ENCODE data around the gene EMC8.
"Not testable (repeated sequence)": the region's sequence is repeated elsewhere in the genome, so short reads cannot be mapped to it uniquely, and the experiment has no call there.

The EMC8 gene

GRCh38 chr16:85834741-85835140, 35.4 kb upstream of the EMC8 start:
- no peak for DNase-seq

GRCh38 chr16:85833219-85833920, 34.0 kb upstream of the EMC8 start:
- no peak for DNase-seq

GRCh38 chr16:85832570-85833218, 33.4 kb upstream of the EMC8 start:
- DNase-seq: no peak

- DNase-seq: no peak
These were observed 31.5 kb upstream of the EMC8 start for GRCh38 chr16:85830821-85831220.

DNA sequence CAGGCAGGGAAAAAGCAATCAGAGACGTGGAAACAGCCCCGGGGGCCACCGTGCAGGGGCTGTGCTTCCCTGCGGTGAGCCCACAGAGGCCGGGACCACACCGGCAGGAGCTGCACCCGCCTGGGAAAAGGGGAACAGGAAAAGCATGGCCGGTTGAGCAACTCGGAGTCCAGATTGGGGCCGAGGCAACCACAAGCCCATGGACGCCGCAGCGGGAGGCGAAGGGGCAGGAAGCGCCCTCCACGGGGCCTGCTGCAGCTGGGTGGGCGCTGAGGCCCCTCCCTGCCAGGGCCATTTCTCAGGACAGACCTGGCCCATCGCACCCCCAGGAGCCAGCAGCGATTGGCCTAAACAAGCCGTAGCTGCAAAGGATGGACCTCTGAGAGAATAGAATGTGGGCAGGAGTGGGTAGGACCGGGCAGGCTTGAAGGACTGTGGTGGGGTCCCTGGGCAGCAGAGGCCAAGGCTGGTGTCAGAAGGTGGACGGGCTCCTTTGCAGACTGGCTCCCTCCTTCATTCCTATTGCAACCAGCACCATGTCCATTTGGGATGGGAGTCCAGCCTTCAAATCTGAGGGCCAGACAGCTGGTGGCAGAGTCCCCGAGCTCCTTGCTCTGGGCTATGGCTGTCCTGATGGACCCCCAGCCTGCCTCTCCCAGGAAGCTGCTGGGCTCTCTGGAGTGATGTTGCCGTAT, 30.6 kb upstream of the EMC8 start:
- DNase-seq: no peak

DNA sequence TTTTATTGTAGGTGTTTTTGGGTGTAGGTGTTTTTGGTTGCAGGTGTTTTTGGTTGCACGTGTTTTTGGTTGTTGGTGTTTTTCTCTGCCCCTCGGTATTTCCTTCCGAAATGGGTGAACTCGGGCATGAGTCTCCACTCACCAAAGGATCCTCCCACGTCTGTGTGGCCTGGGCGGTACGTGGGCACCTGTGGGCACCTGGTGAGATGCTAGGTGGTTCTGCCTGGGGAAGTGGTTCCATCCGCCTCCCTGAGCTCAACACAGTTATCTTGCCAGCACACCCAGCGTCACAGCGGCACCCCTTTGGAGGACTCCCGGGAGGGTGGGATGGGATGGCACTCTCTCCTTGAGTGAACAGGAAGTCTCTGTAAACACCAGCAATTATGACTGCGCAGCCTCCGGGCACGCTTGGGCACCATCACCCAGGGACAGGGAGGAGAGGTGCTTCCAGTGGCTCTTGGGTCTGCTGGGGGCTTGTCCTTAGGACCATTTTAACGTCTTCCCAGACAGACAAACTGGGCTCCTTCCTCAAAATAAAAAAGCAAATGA, 29.9 kb upstream of the EMC8 start:
- DNase-seq: no peak

DNA sequence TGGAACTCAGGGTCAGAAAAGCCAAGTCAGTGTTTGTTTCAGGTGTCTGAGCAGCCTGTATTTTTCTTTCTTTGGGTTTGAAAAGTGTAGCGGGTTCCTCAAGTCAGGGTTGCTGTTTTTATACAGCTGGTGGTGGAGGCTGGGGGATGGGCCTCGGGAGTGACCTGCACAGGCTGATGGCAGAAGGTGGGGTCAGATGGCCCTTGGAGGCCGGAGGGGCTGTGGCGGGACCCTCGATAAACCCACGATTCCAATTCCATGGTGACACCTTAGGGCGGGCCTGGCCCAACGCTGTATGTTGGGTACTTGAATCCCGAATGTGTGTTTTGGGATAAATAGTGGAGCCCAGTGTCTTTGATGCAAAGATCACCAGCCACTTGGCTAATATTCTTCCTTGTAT, 28.8 kb upstream of the EMC8 start:
- DNase-seq: no peak

DNA sequence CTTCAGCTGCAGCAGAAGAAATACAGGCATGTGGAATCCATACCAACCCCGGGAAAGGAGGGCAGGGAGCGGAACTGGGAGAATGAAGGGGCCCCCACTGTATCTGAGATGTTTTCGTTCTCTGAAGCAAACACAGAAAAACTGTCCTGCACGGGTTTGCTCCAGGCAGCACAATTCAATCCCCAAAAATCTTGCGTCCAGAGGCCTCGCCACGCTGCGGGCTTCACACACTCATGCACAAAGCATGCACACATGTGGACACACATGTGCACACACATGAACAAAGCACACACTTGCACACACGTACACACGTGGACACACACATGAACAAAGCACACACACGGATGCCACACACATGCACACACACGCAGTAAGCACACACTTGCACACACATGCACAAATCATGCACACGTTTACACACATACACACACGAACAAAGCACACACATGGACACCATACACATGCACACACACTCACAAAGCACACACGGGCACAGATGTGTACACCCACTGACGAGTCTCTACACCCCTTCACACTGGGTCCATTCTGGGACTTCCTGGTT, 27.4 kb upstream of the EMC8 start:
- DNase-seq: no peak

- no peak for DNase-seq
These were observed 26.0 kb upstream of the EMC8 start for GRCh38 chr16:85825326-85825725.

DNA sequence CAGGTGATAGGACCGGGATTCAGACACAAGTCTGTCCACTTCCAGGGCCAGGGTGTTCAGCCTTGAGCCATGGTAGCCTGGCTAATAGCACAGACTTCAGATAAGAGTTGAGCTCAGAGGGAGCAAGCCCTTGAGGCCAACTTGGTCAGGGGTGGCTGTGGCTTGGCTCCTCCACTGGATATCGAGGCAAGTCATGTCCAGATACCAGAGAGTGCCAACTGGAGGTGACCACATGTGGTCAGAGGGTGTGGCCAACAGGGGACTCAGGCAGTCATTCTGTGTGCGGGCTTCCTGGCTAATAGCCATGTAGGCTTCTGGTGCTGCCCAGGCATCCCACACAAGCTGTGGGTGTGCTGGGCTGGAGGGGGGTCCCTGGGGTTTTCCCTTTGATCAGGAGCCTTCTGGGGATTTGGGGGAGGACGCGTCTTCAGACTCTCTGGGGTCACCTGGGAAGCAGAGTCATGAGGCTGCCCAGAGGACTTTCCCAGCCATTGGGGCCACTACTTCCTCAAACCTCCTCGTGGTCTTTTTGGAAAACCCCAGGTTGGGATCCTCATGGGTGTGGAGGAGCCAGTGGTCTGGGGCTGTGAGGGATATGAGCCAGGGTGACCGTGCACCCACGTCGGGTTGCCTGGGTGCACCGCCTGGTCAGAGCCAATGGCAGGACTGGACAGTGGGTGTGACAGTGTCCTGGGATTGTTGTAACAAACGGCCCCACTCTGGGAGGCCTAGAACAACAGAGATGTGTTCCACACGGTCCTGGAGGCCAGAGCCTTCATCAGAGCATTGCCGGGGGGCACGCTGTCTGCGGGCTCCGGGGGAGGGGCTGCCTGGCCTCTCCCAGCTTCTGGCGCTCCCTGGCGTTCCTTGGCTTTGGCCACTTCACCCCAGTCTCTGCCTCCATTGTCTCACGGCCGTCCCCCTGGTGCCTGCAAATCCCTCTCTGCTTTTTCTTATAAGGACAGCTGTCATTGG, 25.1 kb upstream of the EMC8 start:
- DNase-seq: no peak

DNA sequence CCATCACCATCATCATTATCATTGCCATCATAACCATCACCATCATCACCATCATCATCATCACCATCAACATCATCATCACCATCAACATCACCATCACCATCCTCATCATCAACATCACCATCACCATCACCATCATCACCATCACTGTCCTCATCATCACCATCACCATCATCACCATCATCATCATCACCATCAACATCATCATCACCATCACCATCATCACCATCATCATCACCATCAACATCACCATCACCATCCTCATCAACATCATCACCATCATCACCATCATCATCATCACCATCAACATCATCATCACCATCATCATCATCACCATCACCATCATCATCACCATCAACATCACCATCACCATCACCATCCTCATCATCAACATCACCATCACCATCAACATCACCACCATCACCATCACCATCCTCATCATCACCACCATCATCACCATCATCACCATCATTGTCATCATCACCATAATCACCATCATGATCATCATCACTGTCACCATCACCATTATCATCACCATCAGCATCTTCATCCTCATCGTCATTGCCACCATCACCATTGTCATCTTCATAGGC, 24.1 kb upstream of the EMC8 start:
- no peak for DNase-seq

DNA sequence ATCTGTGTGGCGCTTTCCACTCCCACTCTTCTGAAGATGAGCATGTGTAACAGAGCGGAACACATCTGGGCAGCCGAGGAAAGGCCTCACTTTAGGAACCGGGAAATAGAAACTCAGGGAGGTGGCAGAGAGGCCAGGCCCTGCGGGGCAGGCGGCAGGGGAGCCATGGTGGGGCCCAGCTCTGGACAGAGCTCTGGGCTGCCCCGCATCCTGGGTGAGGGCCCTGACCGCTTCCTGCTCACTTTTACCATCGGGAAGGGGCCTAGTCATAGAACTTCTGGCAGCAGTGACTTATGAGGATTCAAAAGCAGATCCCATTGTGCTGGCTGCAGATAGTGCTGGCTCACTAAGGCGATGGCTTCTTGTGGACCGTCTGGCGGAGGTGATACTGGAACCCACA, 22.8 kb upstream of the EMC8 start:
- no peak for DNase-seq

GRCh38 chr16:85821390-85822135, 22.2 kb upstream of the EMC8 start:
- DNase-seq: peak; percentile 75

GRCh38 chr16:85820604-85821372, 21.4 kb upstream of the EMC8 start:
- DNase-seq: no peak

DNA sequence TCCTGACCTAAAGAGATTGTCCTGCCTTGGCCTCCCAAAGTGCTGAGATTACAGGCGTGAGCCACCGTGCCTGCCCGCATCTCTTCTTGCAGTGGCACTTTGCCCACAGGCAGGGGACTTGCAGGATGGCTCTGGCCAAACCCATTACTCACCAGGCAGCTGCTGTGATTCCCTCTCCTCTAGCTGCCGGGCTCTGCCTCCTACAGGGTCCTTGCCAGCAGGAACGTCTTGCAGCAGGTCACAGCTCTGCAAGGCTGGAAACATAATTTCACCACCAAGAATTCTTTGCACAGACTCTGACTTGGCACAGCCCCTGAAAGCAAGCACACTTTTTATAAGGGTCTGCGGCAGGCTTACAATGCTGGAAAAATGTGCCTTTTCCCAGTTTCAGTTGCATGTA, 20.4 kb upstream of the EMC8 start:
- no peak for DNase-seq

DNA sequence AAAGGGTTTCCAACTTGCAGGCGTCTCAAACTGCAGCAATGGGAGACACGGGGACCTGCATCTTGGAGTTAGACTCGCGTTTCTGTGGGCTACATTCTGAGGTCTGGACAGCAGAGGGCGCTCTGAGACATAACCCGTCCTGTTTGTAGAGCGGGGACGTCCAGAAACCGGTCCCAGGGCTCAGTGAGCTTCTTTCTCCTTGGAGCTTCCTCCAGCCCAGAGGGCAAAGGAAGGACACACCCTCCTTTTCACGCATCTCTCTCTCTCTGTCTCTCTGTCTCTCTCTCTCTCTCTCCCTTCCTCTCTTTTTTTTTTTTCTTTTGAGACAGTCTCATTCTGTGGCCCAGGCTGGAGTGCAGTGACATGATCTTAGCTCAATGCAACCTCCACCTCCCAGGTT, 19.9 kb upstream of the EMC8 start:
- DNase-seq: peak; percentile 86

- DNase-seq: not testable (repeated sequence)
These were observed 17.9 kb upstream of the EMC8 start for GRCh38 chr16:85817195-85817594.

DNA sequence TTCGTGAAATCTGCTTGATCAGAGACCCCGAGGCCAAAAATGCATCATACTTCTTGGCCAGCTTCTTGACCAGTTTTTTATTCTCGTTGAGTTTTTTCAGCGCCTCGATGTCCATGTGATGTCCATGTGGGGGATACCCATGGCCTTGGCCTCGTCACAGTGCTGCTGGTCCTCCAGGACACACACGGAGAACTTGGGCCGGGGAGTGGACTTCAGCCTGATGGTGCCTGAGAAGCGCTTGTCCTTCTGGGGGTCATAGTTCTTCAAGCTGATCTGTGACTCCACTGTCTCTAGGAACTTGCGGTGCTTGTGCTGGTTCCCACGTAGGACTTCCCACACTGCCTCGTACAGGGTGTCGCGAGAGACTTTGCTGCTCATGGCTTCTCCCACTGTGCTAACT, 16.8 kb upstream of the EMC8 start:
- no peak for DNase-seq

- DNase-seq: no peak
These were observed 13.7 kb upstream of the EMC8 start for GRCh38 chr16:85812811-85813700.

All from activated CD4-positive, alpha-beta T cell treated with anti-CD3 and anti-CD28 coated beads, Interleukin-2, amount 50 U/mL, for 1 hour (primary cell).